Left renal cortex interstitium (tissue), 4 donors: ENCODE measurements around the gene CYTL1. TPM values are rescaled to one million over a fixed set of nuclear protein-coding genes. Genes with fewer than 3 reads are reported as not detected.
A peak's percentile ranks its signal among the peaks of the same experiment; 100 is the strongest.
"Not testable (repeated sequence)": the region's sequence is repeated elsewhere in the genome, so short reads cannot be mapped to it uniquely, and the experiment has no call there.

Experiments
- DNase-seq, 4 donors: peaks; one replicate each; pipeline ENCODE4 v3.0.0-alpha.2; 2013; ENCODE audit warnings: low read depth in 4 of 4, low spot score in 2 of 4, missing footprints in 1 of 4
- polyA plus RNA-seq, 4 donors: library from polyadenylated mRNA; unstranded; fragments of 120-200 nt; gene quantifications; one replicate each; pipeline ENCODE4 v1.2.1, GENCODE V29; 2013; ENCODE audit not compliant: insufficient read length in 4 of 4

Gene CYTL1
- polyA plus RNA-seq, 4 donors, result 9.0 to 10.1 (median 9.5) TPM

DNA sequence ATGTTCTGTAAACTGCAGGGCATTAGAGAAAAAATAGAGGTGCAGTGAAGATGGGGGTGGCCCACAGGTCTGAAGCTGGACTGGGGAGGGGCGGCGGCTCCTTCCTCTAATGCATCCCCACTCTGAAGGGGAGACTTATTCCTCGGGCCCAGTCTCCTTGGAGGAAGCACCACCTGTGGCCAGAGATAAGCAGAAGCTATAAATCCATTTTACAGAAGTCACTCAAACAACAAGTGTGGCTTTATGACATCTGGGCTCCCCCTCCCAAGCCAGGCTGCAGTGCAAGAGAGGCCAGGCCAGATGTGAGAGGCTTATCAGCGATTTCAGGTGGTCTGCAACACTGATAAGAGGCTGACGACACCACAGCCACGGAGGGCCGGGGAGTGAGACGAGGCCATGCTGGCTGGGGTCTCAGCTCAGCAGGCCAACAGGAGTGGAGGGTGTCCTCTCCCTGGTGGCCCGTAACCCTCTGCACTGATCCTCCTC, 15.8 kb downstream of the CYTL1 start:
- no peak for DNase-seq

DNA sequence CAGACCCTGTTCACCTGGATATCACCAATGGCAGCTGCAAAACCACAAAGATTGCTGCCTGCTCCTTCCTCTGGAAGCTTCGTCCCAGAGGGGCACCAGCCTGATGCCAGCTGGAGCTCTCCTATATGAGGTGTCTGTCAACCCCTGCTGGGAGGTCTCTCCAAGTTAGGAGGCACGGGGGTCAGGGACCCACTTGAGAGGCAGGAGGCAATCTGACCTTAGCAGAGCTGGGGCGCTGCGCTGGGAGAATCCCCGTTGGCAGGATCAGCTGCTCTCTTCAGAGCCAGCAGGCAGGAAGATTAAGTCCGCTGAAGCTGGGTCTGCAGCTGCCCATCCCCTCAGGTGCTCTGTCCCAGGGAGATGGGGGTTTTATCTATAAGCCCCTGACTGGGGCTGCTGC, 17.6 kb downstream of the CYTL1 start:
- DNase-seq, result not testable (repeated sequence)

DNA sequence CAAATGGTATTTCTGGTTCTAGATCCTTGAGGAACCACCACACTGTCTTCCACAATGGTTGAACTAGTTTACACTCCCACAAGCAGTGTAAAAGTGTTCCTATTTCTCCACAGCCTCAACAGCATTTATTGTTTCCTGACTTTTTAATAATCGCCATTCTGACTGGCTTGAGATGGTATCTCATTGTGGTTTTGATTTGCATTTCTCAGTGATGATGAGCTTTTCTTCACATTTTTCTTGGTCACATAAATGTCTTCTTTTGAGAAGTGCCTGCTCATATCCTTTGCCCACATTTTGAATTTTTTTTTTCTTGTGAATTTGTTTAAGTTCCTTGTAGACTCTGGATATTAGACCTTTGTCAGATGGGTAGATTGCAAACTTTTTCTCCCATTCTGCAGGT, 22.3 kb downstream of the CYTL1 start:
- not testable (repeated sequence) for DNase-seq

DNA sequence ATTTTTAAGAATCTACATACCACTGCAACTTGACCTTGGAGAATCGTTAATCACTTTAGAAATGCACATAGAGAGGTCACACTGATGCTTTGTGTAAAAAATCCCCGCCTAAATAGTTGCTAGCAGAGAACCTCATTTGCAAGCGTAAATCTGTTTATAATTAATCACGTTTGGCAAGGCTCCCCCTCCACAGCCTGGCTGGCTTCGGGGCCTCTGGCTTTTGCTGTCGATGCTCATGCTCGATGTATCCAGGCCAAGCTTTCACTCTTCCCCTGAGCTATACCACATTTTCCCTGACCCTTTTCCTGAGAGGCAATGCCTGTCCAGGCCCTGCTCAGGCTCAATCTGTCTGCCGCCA, 23.4 kb downstream of the CYTL1 start:
- DNase-seq, result no peak

DNA sequence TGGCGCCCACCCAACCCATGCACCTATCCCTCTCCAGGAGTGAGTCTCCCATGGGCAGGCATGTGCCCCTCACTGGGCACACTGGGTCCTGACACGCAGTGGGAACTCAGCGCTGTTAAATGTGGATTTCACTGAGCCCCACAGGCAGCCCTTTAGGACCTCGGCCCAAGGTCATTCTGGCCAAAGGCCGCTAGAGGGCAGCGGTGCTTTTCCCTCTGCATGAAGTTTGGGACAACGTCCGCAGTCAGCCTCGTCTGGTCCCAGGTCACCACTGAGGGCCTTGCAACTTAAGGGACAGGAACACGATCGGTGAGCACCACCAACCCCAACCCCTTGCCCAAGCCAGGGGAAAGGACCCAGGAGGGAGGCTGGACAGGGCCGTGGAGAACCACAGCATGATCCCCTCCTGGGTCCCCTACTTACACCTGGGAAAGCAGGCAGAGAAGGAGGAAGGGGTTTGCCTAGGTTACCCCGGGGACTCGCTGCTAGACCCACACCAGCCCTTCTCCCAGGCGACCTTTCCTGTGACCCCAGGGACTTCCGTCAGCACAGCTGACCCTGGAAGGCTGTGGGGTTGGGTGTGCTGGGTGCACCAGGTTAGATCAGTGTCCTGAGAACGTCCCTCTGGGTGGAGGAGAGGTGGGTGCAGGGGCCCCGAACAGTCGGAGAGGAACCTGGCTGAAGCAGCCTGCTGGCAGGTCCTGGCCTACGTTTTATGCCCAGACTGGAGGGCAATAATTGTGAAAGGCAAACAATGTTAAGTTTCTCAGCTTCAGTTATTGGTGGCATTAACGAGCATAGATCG, 24.0 kb downstream of the CYTL1 start:
- peak in 2 of 4 donors; percentile 45 to 69 for DNase-seq

DNA sequence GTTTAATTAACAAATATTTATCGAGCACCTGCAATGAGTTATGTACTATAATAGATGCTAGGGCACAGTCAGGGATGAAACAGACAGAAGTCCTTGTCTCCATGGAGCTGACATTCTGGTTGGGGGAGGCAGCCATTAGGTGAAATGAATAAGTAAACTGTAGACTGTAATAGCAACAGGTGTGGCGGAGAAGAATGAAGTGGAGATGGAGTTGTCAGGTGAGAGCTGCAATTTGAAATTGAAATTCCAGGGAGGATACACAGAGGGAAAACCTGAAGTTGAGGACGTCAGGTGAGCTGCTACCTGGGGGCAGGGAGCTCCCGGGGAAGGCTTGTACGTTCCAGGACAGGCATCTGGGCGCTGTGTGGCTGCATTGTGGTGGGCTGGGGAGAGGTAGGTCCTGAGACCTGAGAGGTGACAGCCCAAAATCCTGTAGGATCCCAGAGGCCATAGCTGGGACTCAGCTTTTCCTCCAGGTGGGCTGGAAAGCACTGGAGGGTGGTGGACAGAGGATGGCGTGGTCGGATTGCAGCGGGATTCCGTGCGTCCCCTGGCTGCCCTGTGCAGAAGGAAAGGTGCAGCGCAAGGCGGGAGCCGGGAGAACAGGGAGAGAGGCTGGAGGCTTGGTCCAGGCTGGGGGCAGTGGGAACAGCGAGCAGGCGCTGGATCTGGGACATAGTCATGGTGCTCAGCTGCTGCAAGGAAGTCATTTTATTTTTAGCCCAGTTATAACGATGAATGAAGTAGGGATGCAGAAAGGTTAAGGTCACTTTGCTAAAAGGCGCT, 24.8 kb downstream of the CYTL1 start:
- DNase-seq, result no peak

DNA sequence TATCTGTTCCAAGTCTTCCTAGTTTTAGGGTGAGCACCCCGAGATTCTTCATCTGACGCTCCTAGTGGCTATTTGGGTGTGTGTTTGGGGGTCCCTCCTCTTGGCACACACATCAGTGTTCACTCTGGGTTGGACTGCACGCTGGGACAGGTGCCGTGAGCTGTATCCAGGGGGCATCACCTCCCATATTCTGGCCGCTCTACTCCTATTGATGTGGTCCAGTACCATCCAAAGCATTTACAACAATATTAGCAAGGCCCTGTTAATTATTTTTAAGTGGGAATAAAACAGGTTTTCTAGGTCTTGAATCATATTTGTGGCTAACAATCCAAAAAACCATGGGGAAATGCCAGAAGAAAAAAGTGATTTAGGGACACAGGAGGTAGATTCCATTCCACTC, 26.4 kb downstream of the CYTL1 start:
- no peak for DNase-seq

DNA sequence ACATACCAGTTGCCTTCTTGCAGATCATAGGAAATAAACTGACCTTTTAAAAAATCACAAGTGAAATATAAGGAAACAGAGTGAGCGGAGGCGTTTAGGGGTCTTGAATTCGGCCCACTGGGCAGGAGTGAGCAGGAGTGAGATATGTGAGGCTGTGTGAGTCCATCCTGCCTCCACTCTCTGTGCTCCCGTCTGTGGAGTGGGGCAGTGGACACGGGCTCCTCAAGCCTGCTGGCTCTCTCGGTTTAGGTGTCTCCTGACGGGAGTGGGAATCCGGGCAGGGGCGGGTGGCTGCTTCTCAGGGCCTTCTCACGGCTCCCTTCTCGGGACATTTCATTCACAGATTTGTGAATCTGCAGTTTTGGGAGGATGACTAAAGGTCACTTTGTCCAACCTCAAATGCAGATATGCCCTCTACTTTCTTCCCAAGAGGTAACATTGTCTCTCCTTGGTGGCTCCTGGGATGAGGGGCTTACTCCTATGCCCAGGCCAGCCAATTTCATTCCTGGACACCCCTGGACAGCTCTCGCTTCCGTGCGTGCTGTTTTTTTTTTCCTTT, 27.6 kb downstream of the CYTL1 start:
- DNase-seq, result no peak

DNA sequence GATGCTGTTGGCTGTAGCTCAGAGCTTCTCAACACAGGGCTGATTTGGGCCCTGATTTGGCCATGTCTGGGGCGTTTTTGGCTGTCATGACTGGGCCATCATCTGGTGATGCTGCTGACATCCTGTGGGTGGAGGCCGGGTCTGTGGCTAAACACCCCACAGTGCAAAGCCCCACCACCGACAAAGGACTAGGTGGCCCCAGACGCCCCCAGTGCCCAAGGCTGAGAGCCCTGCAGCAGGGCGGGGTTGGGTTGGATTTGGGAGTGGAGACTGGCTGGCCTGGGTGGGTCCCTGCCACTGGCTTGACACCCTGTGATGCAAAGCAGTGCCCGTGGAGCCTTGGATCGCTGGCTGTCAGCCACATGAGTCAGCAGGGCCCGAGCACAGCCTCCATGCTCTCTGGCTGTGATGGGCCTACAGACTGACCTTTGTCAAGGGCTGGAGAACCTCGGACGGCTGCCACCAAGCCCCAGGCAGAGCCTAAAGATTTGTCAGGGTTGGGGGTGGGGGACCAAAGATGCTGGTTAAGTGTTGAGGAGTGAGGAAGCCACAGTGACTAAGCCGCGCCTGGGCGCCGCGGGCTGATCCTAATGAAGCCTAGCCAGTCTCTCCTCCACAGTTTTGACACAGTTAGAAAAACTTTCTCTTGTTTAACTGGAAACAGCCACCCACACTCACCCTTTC, 28.3 kb downstream of the CYTL1 start:
- no peak for DNase-seq

DNA sequence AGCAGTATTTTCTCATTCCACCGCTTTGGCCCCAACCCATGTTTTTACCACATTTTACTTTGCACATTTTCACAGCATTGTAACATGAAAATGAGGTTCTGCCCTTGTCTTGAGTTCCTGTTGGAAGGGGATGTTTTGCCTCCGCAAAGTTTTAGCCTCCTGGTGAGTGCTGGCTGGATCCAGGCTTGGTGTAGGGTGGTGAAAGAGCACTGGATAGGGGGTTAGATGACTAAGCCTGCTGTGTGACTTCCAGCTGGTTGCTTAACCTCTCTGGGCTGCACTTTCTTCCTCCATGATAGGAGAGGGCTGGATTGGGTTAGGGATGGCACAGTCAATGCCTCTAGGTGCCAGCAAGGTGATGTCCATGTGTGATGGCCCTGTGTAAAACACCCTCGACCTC, 28.9 kb downstream of the CYTL1 start:
- DNase-seq, result no peak

DNA sequence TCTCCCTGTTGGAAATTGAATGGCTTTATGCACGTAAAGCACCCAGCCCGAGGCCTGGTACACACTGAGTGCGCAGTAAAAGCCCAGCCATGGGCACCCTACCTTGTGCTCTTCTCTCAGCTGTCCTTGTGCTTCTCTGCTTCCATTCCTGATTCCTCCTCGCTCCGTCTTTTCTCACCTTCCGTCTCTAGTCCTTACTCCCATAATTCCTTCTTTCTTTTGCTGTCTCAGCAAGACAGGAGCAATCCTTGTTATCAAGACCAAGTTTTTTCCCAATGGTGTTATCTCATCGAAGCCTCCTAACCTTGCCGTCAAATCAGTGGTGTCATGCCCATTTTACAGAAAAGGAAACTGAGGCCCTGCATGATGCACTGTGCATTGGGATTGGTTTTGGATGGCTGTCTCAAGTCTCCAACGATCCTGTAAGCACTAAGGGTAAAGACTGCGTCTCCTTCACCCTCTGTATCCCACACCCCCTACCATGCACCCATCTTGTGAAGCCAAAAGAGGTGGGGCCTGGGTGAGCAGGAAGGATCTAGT, 30.1 kb downstream of the CYTL1 start:
- no peak for DNase-seq

DNA sequence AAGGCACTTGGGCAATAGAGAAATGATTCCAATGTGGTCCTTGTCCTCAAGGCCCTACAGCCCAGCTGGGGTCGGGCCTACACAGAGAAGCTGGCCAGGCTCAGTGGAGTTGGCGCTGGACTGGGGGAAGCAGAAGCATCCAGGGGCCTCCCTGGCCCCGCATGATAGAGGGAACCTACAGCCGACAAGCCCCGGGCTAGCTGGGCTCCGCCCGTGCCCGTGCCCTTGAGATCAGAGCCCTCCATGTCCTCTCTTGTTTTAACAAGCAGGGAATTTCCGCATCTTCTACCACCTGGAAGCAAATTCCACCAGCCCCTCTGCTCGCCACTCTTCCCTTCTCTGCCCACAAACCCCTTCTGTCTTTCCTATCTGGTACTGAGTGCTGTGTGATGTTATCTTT, 31.6 kb downstream of the CYTL1 start:
- DNase-seq, result no peak

DNA sequence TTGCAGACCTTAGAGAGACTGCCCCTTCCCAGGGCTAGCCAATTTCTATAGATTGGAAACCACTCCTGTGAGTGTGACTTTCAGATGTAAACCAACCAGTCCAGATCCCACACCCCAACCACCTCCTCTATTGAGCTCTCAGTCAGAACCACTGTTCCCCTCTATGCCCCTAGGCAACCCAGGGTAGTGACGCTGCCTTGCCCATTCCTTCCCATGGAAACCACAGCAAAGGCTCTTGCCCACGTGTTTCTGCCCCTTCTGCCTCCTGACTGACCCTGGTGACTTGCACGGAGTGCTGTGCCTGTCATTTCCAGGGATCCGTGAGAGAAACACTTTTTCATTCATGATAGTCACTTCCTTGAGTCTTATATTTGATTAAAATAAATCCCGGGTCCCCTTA, 32.4 kb downstream of the CYTL1 start:
- no peak for DNase-seq

DNA sequence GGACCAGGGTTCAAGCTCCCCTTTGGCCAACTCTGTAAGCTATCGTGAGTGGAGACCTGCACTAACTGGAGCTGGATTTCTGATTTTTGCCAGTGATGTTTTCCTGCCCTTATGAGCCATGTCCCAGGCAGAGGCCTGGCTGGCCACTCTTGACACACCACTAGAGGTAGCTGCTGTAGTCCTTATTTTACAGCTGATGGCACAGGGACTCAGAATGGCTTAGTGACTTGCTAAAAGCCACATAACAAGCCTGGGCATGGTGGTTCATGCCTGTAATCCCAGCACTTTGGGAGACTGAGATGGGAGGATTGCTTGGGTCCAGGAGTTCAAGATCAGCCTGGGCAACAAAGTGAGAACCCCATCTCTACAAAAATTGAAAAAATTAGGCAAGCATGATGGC, 33.4 kb downstream of the CYTL1 start:
- no peak for DNase-seq

DNA sequence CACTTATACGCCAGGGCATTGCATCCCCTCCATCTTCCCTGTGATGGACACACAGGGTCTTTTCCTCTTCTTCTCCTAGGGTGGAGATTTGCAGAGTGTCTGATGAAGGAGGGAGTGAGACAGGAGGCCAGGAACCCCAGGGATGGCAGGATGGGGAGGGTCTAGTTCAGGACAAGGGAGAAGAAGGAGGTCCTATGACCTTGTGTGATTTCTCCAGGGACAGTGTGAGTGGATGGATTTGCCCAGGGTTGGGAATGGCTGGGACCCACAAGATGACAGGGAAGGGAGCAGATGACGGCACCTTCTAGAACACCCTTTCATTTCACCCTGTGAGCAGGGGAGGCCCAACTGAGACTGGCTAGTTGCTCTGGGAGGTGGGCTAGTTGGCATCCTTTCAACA, 34.2 kb downstream of the CYTL1 start:
- DNase-seq, result no peak

DNA sequence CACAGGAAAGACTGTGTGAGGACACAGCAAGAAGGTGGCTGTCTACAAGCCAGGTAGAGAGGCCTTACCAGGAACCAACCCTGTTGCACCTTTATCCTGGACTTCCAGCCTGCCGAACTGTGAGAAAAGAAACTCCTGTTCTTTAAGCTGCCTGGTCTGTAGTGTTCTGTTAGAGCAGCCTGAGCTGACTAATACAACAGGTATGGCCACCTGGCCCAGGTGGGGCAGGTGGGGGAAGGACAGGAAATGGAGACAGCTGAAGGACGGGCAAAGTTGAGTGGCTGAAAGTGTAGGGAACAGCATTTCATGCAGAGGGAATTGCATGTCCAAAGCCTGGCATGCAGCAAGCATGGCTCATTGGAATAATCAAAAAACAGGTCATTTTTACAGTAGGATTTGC, 35.1 kb downstream of the CYTL1 start:
- no peak for DNase-seq

DNA sequence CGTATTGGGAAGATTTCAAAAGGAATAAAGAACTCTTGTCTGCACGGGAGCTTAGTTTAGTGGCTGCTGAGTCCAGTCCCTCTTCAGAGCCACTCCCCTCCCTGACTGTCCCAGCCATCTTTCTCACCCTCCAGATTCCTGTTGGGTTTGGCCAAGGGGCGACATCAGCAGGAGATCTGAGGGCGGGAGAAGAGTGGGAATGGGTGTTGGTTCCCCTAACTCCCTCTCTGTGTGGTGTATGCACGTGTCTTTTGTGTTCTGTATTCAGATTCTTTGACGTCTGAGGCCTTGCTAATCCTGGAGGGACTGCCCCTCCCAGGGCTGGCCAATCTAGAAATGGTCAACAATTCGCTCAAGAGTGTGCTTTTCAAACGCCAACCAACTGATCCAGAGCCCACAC, 37.4 kb downstream of the CYTL1 start:
- no peak for DNase-seq

DNA sequence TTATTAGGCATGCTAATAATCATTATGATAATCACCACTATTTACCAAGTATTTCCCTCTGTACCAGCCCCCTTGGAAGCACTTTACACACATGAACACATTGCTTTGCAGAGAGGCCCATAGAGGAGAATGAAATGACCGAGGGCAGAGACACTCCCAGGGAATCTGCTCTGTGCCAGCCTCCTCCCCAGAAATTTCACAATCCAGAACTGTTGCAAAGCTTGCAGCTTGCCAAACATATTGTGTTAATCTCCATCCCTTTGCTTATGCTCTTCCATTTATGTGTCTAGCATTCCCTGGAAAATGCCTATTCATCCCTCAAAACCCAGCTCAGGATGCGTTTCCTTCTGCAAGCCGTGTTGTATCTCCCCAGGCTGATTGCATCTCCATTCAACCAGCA, 37.8 kb downstream of the CYTL1 start:
- no peak for DNase-seq

DNA sequence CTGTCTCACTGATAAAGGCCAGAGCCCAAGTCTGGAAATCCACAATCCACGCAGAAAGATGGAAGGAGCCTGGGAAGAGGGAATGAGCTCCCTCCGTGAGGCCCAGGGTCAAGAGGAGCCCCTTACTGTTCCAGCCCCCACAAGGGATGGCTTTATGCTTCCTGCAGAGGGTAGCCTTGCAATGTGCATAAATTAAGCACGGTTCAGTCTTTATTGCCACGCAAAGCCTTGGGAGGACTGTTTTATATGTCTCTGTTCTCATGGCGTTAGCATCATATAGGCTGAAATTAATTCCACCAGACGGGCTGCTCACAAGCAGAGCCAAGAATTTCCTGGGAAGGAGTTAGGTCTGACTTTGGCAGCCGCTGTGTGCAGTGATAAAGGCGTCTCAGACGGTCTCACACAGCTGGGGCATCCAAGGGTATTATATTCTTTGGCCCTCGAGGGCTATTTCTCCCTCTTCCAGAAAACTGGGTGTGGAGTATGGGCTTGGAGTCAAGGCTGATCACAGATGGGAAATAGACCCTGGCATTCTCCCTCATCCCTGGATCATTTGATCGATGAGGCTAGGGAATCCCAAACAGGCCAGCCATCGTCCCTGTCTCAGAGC, 38.5 kb downstream of the CYTL1 start:
- no peak for DNase-seq

DNA sequence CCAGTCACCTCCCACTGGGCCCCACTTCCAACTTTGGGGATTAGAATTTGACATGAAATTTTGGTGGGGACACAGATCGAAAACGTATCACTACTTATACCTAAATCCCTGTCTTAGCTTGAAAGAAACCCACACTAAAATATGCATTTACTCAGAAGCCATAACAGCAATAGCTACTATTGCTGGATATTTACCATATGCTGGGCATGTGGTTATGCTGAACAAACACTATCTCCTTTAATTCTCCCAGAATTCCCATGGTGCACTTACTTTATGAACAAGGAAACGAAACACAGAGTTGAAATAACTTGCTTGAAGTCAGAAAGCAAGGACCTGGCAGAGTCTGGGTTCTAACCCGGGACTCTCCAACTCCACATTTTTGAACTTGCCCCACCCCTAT, 39.3 kb downstream of the CYTL1 start:
- no peak for DNase-seq
